22Rv1 (cell line): ENCODE measurements around the gene PTPRE.
A peak's percentile ranks its signal among the peaks of the same experiment; 100 is the strongest.

Source experiments
- CTCF ChIP-seq: fragments of 450-650 bp; IDR thresholded peaks from 2 replicates; pipeline ENCODE4 v1.5.1; 2017; ENCODE audit warnings: mild to moderate bottlenecking
- ZFX ChIP-seq: fragments of 450-650 bp; IDR thresholded peaks from 2 replicates; pipeline ENCODE4 v1.6.1; 2017; ENCODE audit warnings: antibody characterized with exemption, borderline replicate concordance

GRCh38 chr10:127919418-127920271, 12.7 kb downstream of the PTPRE start:
- TF ChIP-seq CTCF (peak; percentile 29), ZFX (no peak)
